ENCODE measurements around the gene IGFBP1. TPM values are rescaled to one million over a fixed set of nuclear protein-coding genes. Genes with fewer than 3 reads are reported as not detected.

Gene IGFBP1
- total and polyA plus RNA-seq, 2 experiments from 2014 or later = 0.18 TPM; not detected in 1

- H3K4me3 ChIP-seq = no peak overlapping the region
- peak; percentile 45 to 64 for DNase-seq (ENCODE audit: low read depth in 1 of 2, low spot score in 1 of 2)
- H3K27me3 ChIP-seq = peaks cover 89% of the 10 kb centered on the region
- no peak overlapping the region for H3K27ac ChIP-seq
- TF ChIP-seq CTCF (IDR thresholded peaks at IDR 0.05; ENCODE audit: low read depth, low read length) = peak; percentile 60
- no peaks in the 10 kb centered on the region for H3K9me3 ChIP-seq (ENCODE audit: low read depth)
- H3K4me1 ChIP-seq (ENCODE audit: low read depth) = no peaks in the 10 kb centered on the region
- no peaks in the 10 kb centered on the region for H3K36me3 ChIP-seq
These were observed 2.7 kb downstream of the IGFBP1 start for GRCh38 chr7:45890902-45891461.

- no peak for DNase-seq (ENCODE audit: low read depth in 1 of 2, low spot score in 1 of 2)
These were observed 3.4 kb downstream of the IGFBP1 start for GRCh38 chr7:45891462-45892402.

GRCh38 chr7:45892407-45893035 is 4.2 kb downstream of the IGFBP1 start:
- Histone ChIP-seq H3K36me3 (no peaks in the 10 kb centered on the region), H3K4me1 (ENCODE audit: low read depth) (no peaks in the 10 kb centered on the region), H3K4me3 (no peak overlapping the region), H3K27ac (no peak overlapping the region), H3K9me3 (ENCODE audit: low read depth) (no peaks in the 10 kb centered on the region), H3K27me3 (peaks cover 85% of the 10 kb centered on the region)
- DNase-seq (ENCODE audit: low read depth in 1 of 2, low spot score in 1 of 2) = no peak
- no peak for TF ChIP-seq CTCF (IDR thresholded peaks at IDR 0.05; ENCODE audit: low read depth, low read length)

More at GRCh38 chr7:45891462-45892402, 3.4 kb downstream of the IGFBP1 start:
- no peaks in the 10 kb centered on the region for H3K4me1 ChIP-seq (ENCODE audit: low read depth)
- H3K9me3 ChIP-seq (ENCODE audit: low read depth) = no peaks in the 10 kb centered on the region
- peaks cover 89% of the 10 kb centered on the region for H3K27me3 ChIP-seq
- no peak for TF ChIP-seq CTCF (IDR thresholded peaks at IDR 0.05; ENCODE audit: low read depth, low read length)
- H3K27ac ChIP-seq = no peak overlapping the region
- H3K36me3 ChIP-seq = no peaks in the 10 kb centered on the region
- no peak overlapping the region for H3K4me3 ChIP-seq

GRCh38 chr7:45893374-45893995 is 5.2 kb downstream of the IGFBP1 start:
- no peak for DNase-seq (ENCODE audit: low read depth in 1 of 2, low spot score in 1 of 2)
- no peak for TF ChIP-seq CTCF (IDR thresholded peaks at IDR 0.05; ENCODE audit: low read depth, low read length)
- Histone ChIP-seq H3K9me3 (ENCODE audit: low read depth) (no peaks in the 10 kb centered on the region), H3K36me3 (no peaks in the 10 kb centered on the region), H3K27ac (no peak overlapping the region), H3K4me1 (ENCODE audit: low read depth) (no peaks in the 10 kb centered on the region), H3K4me3 (no peak overlapping the region), H3K27me3 (peaks cover 79% of the 10 kb centered on the region)

GRCh38 chr7:45893996-45894664 is 5.8 kb downstream of the IGFBP1 start:
- Histone ChIP-seq H3K27me3 (peaks cover 72% of the 10 kb centered on the region), H3K27ac (no peak overlapping the region), H3K4me3 (no peak overlapping the region), H3K9me3 (ENCODE audit: low read depth) (no peaks in the 10 kb centered on the region), H3K36me3 (no peaks in the 10 kb centered on the region), H3K4me1 (ENCODE audit: low read depth) (no peaks in the 10 kb centered on the region)
- no peak for DNase-seq (ENCODE audit: low read depth in 1 of 2, low spot score in 1 of 2)
- TF ChIP-seq CTCF (IDR thresholded peaks at IDR 0.05; ENCODE audit: low read depth, low read length) = no peak

Data from cardiac muscle cell (in vitro differentiated cells and primary cell).